Measurements from ENCODE around the gene ZDHHC7. TPM values are rescaled to one million over a fixed set of nuclear protein-coding genes. Genes with fewer than 3 reads are reported as not detected.

The ZDHHC7 gene
- total and polyA plus RNA-seq, 9 of the 15 experiments (the other 6 are each of a cell fraction or from before 2014, with no cell fraction given), result 1.7 to 49.7 (median 37.4) TPM

- TF ChIP-seq ARID4B (CRISPR knock-in tag; IDR thresholded peaks at IDR 0.05) (peak; percentile 13; the same call in 1 of the 2 replicates), ZNF609 (CRISPR knock-in tag; IDR thresholded peaks at IDR 0.05; ENCODE audit: borderline replicate concordance) (no peak), ZBTB33 (CRISPR knock-in tag; IDR thresholded peaks at IDR 0.05) (no peak; the same call in 1 of the 2 replicates), MCM3 (IDR thresholded peaks at IDR 0.05) (no peak), IFI16 (CRISPR knock-in tag; IDR thresholded peaks at IDR 0.05) (no peak), ZNF780A (CRISPR knock-in tag; IDR thresholded peaks at IDR 0.05) (no peak), JUND (IDR thresholded peaks at IDR 0.05; ENCODE audit: borderline replicate concordance, low read depth, low read length) (peak; percentile 85), JUND (tag; IDR thresholded peaks at IDR 0.05; ENCODE audit: borderline replicate concordance, low read depth, low read length) (no peak; the same call in 2 of the 3 replicates), CTBP1 (IDR thresholded peaks at IDR 0.05; ENCODE audit: borderline replicate concordance) (peak; percentile 86), RAD21 (CRISPR knock-in tag; conservative IDR thresholded peaks at IDR 0.05 in 1 of 2, IDR thresholded peaks at IDR 0.05 in 1 of 2) (peak in 1 of 2 experiments; percentile 35; a peak in 1 of 4 replicates), NUFIP1 (IDR thresholded peaks at IDR 0.05; ENCODE audit: partially characterized antibody) (no peak), CREBBP (IDR thresholded peaks at IDR 0.05; ENCODE audit: low read depth, low read length) (no peak), PRPF4 (IDR thresholded peaks at IDR 0.05; ENCODE audit: insufficient read depth, low read depth, low read length, poor library complexity, severe bottlenecking) (no peak), ZNF699 (CRISPR knock-in tag; IDR thresholded peaks at IDR 0.05; ENCODE audit: insufficient replicate concordance) (no peak), FOXA1 (IDR thresholded peaks at IDR 0.05; ENCODE audit: borderline replicate concordance) (no peak)
Measured at GRCh38 chr16:85046931-85047866, 35.9 kb upstream of the ZDHHC7 start (continued).

All from K562 (cell line).